HepG2 (cell line): ENCODE measurements around the gene FASTK. TPM values are rescaled to one million over a fixed set of nuclear protein-coding genes. Genes with fewer than 3 reads are reported as not detected.

Experiments
- CC2D1A ChIP-seq: sonication (generic); formaldehyde crosslinking; IDR thresholded peaks from 2 replicates; pipeline ENCODE4 v1.8.1; 2023; ENCODE audit warnings: mild to moderate bottlenecking, missing genetic modification reagents
- MTA1 ChIP-seq: sonication (generic); formaldehyde crosslinking; IDR thresholded peaks from 2 replicates; pipeline ENCODE4 v1.4.0; 2020; ENCODE audit warnings: missing genetic modification reagents, mild to moderate bottlenecking, borderline replicate concordance
- PTBP1 ChIP-seq: fragments of 200-400 bp; formaldehyde crosslinking; IDR thresholded peaks from 2 replicates; pipeline ENCODE4 v1.6.1; 2018; ENCODE audit warnings: low read length, low read depth; ENCODE audit not compliant: poor library complexity, severe bottlenecking
- REL ChIP-seq: sonication (generic); formaldehyde crosslinking; conservative IDR thresholded peaks from 2 replicates; pipeline ENCODE4 v1.8.0; 2022; ENCODE audit warnings: mild to moderate bottlenecking, missing genetic modification reagents, moderate library complexity
- ZFP36 ChIP-seq: fragments of 150-350 bp; IDR thresholded peaks from 2 replicates; pipeline ENCODE4 v1.6.1; 2018; ENCODE audit warnings: borderline replicate concordance, low read length, low read depth; ENCODE audit not compliant: partially characterized antibody
- ZFP91 ChIP-seq: sonication (generic); formaldehyde crosslinking; IDR thresholded peaks from 2 replicates; pipeline ENCODE4 v1.9.0; 2022; ENCODE audit warnings: missing genetic modification reagents, mild to moderate bottlenecking, borderline replicate concordance
- polyA plus RNA-seq, 8 experiments: library from polyadenylated mRNA; depleted of rRNA in 3 of 8; stranded (reverse) in 7 of 8; unstranded in 1 of 8; fragments of >200 nt; fragmentation: Illumina TruSeq in 4 of 8; extraction: Trizol in 4 of 8; gene quantifications; 2 replicates each; pipeline versions ENCODE4 v1.2.1 to v1.2.3, GENCODE V29; 2011 to 2016; ENCODE audit warnings: low read depth in 4 of 8, missing spikeins in 1 of 8, mixed read lengths in 1 of 8; ENCODE audit not compliant: insufficient read depth in 1 of 8
- total RNA-seq, 5 experiments: library from RNA; depleted of rRNA; stranded (reverse); fragments of >200 nt; fragmentation: Illumina TruSeq; extraction: Trizol; gene quantifications; 2 replicates each; pipeline ENCODE4 v1.2.3, GENCODE V29; 2016; ENCODE audit warnings: low read depth in 1 of 5
- TF ChIP-seq, protein P1 (sequence below): sonication (generic); formaldehyde crosslinking; IDR thresholded peaks from 2 replicates; pipeline ENCODE4 v1.5.0; 2020; ENCODE audit warnings: mild to moderate bottlenecking, missing genetic modification reagents
- TF ChIP-seq, protein P2 (sequence below): sonication (generic); formaldehyde crosslinking; IDR thresholded peaks from 2 replicates; pipeline ENCODE4 v1.4.0; 2020; ENCODE audit warnings: missing genetic modification reagents, borderline replicate concordance

The FASTK gene
- total and polyA plus RNA-seq, 2 of the 13 experiments (the other 11 are each of a cell fraction or from before 2014, with no cell fraction given), result 52.9 to 55.7 TPM

DNA sequence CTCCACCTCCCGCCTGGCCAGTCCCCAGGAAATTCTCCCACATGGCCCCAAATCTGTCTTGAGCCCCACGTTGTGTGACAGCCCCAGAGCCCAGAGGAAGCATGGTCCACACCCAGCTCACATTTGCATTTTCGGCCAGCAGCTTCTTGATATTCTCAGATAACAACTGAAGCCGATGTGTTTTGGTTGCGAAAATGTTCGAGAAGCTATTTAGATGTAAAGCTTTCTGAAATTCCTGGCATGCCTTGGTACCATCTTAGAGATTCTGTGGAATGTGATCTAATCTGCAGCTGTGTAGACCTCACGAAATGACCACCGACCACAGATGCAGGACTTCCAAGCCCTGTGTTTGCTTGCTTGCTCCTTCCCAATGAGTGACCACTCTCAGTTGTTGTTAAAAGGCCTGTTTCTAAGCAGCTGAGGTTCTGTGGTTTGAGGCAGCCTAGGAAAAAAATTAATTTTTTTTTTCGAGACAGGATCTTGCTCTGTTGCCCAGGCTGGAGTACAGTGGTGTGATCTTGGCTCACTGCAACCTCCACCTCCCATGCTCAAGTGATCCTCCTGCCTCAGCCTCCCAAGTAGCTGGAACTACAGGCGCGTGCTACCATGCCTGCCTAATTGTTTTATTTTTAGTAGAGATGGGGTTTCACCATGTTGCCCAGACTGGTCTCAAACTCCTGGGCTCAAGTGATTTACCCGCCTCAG is 12.4 kb downstream of the FASTK start (continued):
- no peak for TF ChIP-seq ZFP91 (CRISPR knock-in tag)
- TF ChIP-seq MTA1, result no peak
- TF ChIP-seq CC2D1A, result no peak
- no peak for TF ChIP-seq PTBP1
- TF ChIP-seq REL, result no peak
- TF ChIP-seq, protein P1, sequence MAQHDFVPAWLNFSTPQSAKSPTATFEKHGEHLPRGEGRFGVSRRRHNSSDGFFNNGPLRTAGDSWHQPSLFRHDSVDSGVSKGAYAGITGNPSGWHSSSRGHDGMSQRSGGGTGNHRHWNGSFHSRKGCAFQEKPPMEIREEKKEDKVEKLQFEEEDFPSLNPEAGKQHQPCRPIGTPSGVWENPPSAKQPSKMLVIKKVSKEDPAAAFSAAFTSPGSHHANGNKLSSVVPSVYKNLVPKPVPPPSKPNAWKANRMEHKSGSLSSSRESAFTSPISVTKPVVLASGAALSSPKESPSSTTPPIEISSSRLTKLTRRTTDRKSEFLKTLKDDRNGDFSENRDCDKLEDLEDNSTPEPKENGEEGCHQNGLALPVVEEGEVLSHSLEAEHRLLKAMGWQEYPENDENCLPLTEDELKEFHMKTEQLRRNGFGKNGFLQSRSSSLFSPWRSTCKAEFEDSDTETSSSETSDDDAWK (CRISPR knock-in tag), result no peak
- TF ChIP-seq, protein P2, sequence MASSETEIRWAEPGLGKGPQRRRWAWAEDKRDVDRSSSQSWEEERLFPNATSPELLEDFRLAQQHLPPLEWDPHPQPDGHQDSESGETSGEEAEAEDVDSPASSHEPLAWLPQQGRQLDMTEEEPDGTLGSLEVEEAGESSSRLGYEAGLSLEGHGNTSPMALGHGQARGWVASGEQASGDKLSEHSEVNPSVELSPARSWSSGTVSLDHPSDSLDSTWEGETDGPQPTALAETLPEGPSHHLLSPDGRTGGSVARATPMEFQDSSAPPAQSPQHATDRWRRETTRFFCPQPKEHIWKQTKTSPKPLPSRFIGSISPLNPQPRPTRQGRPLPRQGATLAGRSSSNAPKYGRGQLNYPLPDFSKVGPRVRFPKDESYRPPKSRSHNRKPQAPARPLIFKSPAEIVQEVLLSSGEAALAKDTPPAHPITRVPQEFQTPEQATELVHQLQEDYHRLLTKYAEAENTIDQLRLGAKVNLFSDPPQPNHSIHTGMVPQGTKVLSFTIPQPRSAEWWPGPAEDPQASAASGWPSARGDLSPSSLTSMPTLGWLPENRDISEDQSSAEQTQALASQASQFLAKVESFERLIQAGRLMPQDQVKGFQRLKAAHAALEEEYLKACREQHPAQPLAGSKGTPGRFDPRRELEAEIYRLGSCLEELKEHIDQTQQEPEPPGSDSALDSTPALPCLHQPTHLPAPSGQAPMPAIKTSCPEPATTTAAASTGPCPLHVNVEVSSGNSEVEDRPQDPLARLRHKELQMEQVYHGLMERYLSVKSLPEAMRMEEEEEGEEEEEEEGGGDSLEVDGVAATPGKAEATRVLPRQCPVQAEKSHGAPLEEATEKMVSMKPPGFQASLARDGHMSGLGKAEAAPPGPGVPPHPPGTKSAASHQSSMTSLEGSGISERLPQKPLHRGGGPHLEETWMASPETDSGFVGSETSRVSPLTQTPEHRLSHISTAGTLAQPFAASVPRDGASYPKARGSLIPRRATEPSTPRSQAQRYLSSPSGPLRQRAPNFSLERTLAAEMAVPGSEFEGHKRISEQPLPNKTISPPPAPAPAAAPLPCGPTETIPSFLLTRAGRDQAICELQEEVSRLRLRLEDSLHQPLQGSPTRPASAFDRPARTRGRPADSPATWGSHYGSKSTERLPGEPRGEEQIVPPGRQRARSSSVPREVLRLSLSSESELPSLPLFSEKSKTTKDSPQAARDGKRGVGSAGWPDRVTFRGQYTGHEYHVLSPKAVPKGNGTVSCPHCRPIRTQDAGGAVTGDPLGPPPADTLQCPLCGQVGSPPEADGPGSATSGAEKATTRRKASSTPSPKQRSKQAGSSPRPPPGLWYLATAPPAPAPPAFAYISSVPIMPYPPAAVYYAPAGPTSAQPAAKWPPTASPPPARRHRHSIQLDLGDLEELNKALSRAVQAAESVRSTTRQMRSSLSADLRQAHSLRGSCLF, result no peak
- no peak for TF ChIP-seq ZFP36
